H9 (cell line): ENCODE data around the gene IGSF3. TPM values are rescaled to one million over a fixed set of nuclear protein-coding genes. Genes with fewer than 3 reads are reported as not detected.

Experiments
- DNase-seq: peaks from one replicate; pipeline ENCODE4 v3.0.0-alpha.2; 2017
- H2AFZ ChIP-seq: one replicate; pipeline ENCODE4 v1.6.1; 2013; ENCODE audit warnings: mild to moderate bottlenecking, low read length, control low read depth, moderate library complexity
- H2AK5ac ChIP-seq: 2 replicates; pipeline ENCODE4 v1.6.1; 2013; ENCODE audit warnings: low read length, control low read depth, mixed read lengths; ENCODE audit not compliant: insufficient read length
- H2BK120ac ChIP-seq: one replicate; pipeline ENCODE4 v1.6.1; 2013; ENCODE audit warnings: low read depth, mild to moderate bottlenecking, low read length, control low read depth, inconsistent platforms; ENCODE audit not compliant: poor library complexity, severe bottlenecking
- H2BK12ac ChIP-seq: 2 replicates; pipeline ENCODE4 v1.6.1; 2013; ENCODE audit warnings: low read length, control low read depth, mixed read lengths, low read depth; ENCODE audit not compliant: insufficient read length
- H2BK15ac ChIP-seq: 2 replicates; pipeline ENCODE4 v1.6.1; 2013; ENCODE audit warnings: low read depth, low read length, control low read depth
- H2BK20ac ChIP-seq: one replicate; pipeline ENCODE4 v1.6.1; 2013; ENCODE audit warnings: low read depth, mild to moderate bottlenecking, low read length, control low read depth, inconsistent platforms; ENCODE audit not compliant: poor library complexity, severe bottlenecking
- H2BK5ac ChIP-seq: 2 replicates; pipeline ENCODE4 v1.6.1; 2013; ENCODE audit warnings: low read length, control low read depth, mixed read lengths; ENCODE audit not compliant: insufficient read length
- H3K14ac ChIP-seq: 2 replicates; pipeline ENCODE4 v1.6.1; 2013; ENCODE audit warnings: low read length, control low read depth; ENCODE audit not compliant: insufficient read depth
- H3K18ac ChIP-seq: 2 replicates; pipeline ENCODE4 v1.6.1; 2013; ENCODE audit warnings: low read depth, mild to moderate bottlenecking, mixed read lengths, low read length, control low read depth; ENCODE audit not compliant: insufficient read length
- H3K23ac ChIP-seq: 2 replicates; pipeline ENCODE4 v1.6.1; 2013; ENCODE audit warnings: low read length, control low read depth, mixed read lengths, low read depth; ENCODE audit not compliant: insufficient read length
- H3K23me2 ChIP-seq: 2 replicates; pipeline ENCODE4 v1.6.1; 2013; ENCODE audit warnings: low read depth, mild to moderate bottlenecking, mixed read lengths, low read length, control low read depth; ENCODE audit not compliant: insufficient read length, poor library complexity, severe bottlenecking
- H3K27ac ChIP-seq: 2 replicates; pipeline ENCODE4 v1.5.1; 2013; ENCODE audit warnings: low read length, control low read depth, mixed read lengths, low read depth; ENCODE audit not compliant: insufficient read length
- H3K27me3 ChIP-seq: 2 replicates; pipeline ENCODE4 v1.6.1; 2013; ENCODE audit warnings: low read length, control low read depth, inconsistent platforms; ENCODE audit not compliant: insufficient read depth
- H3K4ac ChIP-seq: 2 replicates; pipeline ENCODE4 v1.6.1; 2013; ENCODE audit warnings: low read depth, mild to moderate bottlenecking, control low read depth, inconsistent platforms, low read length, moderate library complexity
- H3K4me1 ChIP-seq: 2 replicates; pipeline ENCODE4 v1.6.1; 2013; ENCODE audit warnings: low read length, control low read depth, inconsistent platforms; ENCODE audit not compliant: insufficient read depth
- H3K4me2 ChIP-seq: 2 replicates; pipeline ENCODE4 v1.6.1; 2013; ENCODE audit warnings: low read length, control low read depth, mixed read lengths; ENCODE audit not compliant: insufficient read length, insufficient read depth
- H3K56ac ChIP-seq: 2 replicates; pipeline ENCODE4 v1.6.1; 2013; ENCODE audit warnings: low read depth, mild to moderate bottlenecking, mixed read lengths, low read length, control low read depth; ENCODE audit not compliant: insufficient read length
- H3K79me1 ChIP-seq: 2 replicates; pipeline ENCODE4 v1.6.1; 2013; ENCODE audit warnings: low read depth, mild to moderate bottlenecking, moderate library complexity, low read length, control low read depth, inconsistent platforms; ENCODE audit not compliant: insufficient read depth, poor library complexity, severe bottlenecking
- H3K79me2 ChIP-seq: 2 replicates; pipeline ENCODE4 v1.6.1; 2013; ENCODE audit warnings: low read length, control low read depth, inconsistent platforms; ENCODE audit not compliant: insufficient read depth
- H3K9ac ChIP-seq: 2 replicates; pipeline ENCODE4 v1.6.1; 2013; ENCODE audit warnings: low read length, control low read depth, mixed read lengths; ENCODE audit not compliant: insufficient read length; ENCODE audit errors: extremely low read depth
- H3K9me3 ChIP-seq: one replicate; pipeline ENCODE4 v1.6.1; 2013; ENCODE audit warnings: low read depth, low read length, inconsistent platforms; ENCODE audit not compliant: control insufficient read depth
- H3T11ph ChIP-seq: one replicate; pipeline ENCODE4 v1.6.1; 2013; ENCODE audit warnings: mild to moderate bottlenecking, low read length, control low read depth, inconsistent platforms
- H4K20me1 ChIP-seq: one replicate; pipeline ENCODE4 v1.6.1; 2013; ENCODE audit not compliant: control insufficient read depth, insufficient read length, insufficient read depth
- H4K5ac ChIP-seq: 2 replicates; pipeline ENCODE4 v1.6.1; 2013; ENCODE audit warnings: low read depth, mild to moderate bottlenecking, mixed read lengths, low read length, control low read depth; ENCODE audit not compliant: insufficient read length
- H4K8ac ChIP-seq: replicated peaks from 2 replicates; pipeline ENCODE4 v1.6.1; 2013; ENCODE audit warnings: low read length, control low read depth, mixed read lengths, low read depth; ENCODE audit not compliant: insufficient read length
- H4K91ac ChIP-seq: 2 replicates; pipeline ENCODE4 v1.6.1; 2013; ENCODE audit warnings: low read depth, mild to moderate bottlenecking, moderate library complexity, mixed read lengths, low read length, control low read depth; ENCODE audit not compliant: insufficient read length
- H3K27ac Mint-ChIP-seq, 3 experiments: 2 replicates in 2 of 3; 3 replicates in 1 of 3; pipeline ENCODE4 v1.8.0; 2020 to 2021; ENCODE audit warnings: mixed read lengths in 3 of 3, mild to moderate bottlenecking in 1 of 3, moderate library complexity in 1 of 3
- H3K27me3 Mint-ChIP-seq: 2 replicates; pipeline ENCODE4 v1.8.0; 2021; ENCODE audit warnings: low read depth, mild to moderate bottlenecking, moderate library complexity, mixed read lengths
- H3K36me3 Mint-ChIP-seq, 3 experiments: 2 replicates in 2 of 3; 3 replicates in 1 of 3; pipeline ENCODE4 v1.8.0; 2020 to 2021; ENCODE audit warnings: low read depth in 3 of 3, mixed read lengths in 3 of 3; ENCODE audit not compliant: insufficient read depth in 1 of 3
- H3K4me1 Mint-ChIP-seq, 2 experiments: 2 replicates each; pipeline ENCODE4 v1.8.0; 2020; ENCODE audit warnings: mixed read lengths in 2 of 2
- H3K4me3 Mint-ChIP-seq, 2 experiments: 2 replicates in 1 of 2; 3 replicates in 1 of 2; pipeline ENCODE4 v1.8.0; 2020 to 2021; ENCODE audit warnings: mild to moderate bottlenecking in 2 of 2, mixed read lengths in 2 of 2, moderate library complexity in 1 of 2
- H3K9me3 Mint-ChIP-seq, 2 experiments: 2 replicates in 1 of 2; 3 replicates in 1 of 2; pipeline ENCODE4 v1.8.0; 2020; ENCODE audit warnings: mild to moderate bottlenecking in 2 of 2, mixed read lengths in 2 of 2, moderate library complexity in 1 of 2
- CTCF ChIP-seq: fragments of 200-600 bp; sonication (generic); conservative IDR thresholded peaks from 3 replicates; pipeline ENCODE4 v1.8.0; 2021; ENCODE audit warnings: antibody characterized with exemption, mild to moderate bottlenecking
- WGBS: extraction: QIAGEN DNeasy Blood & Tissue Kit; methylation state at CpG from one replicate; pipeline ENCODE4 v1.1.7; 2013; ENCODE audit warnings: missing lambda C conversion rate, low lambda C conversion rate, mixed read lengths; ENCODE audit not compliant: insufficient read length; ENCODE audit errors: extremely low coverage; 5-methylcytosine and 5-hydroxymethylcytosine counted together
- total RNA-seq: library from RNA; stranded (reverse); gene quantifications from 2 replicates; pipeline ENCODE4 v1.2.1, GENCODE V29; 2021

IGSF3 gene
- total RNA-seq, 1 experiment from 2014 or later: 19.1 TPM

GRCh38 chr1:116717318-116717717, 49.8 kb upstream of the IGSF3 start:
- Histone ChIP-seq H2BK20ac (no peak overlapping the region), H2BK12ac (no peak overlapping the region), H3K79me2 (no peaks in the 10 kb centered on the region), H3K4me1 (no peaks in the 10 kb centered on the region; the same call in 1 of the 2 replicates), H4K5ac (no peak overlapping the region), H2BK5ac (no peak overlapping the region), H3K4me2 (no peak overlapping the region), H3K27me3 (no peaks in the 10 kb centered on the region), H2AK5ac (no peak overlapping the region), H3K9me3 (no peaks in the 10 kb centered on the region), H3K23ac (no peak overlapping the region), H3K23me2 (no peaks in the 10 kb centered on the region), H3T11ph (no peak overlapping the region), H3K27ac (no peak overlapping the region), H4K8ac (no peak overlapping the region), H4K20me1 (no peaks in the 10 kb centered on the region), H3K9ac (no peak overlapping the region), H3K14ac (no peak overlapping the region), H3K56ac (no peak overlapping the region), H2AFZ (no peak overlapping the region), H4K91ac (no peak overlapping the region), H3K4ac (no peak overlapping the region), H2BK15ac (no peak overlapping the region), H3K79me1 (no peaks in the 10 kb centered on the region), H2BK120ac (no peak overlapping the region), H3K18ac (no peak overlapping the region)
- Mint-ChIP-seq H3K36me3 (peaks cover 0 to 4% (median 4%) of the 10 kb centered on the region in 3 experiments; a peak in 2 of 7 replicates), H3K27ac (no peak overlapping the region), H3K4me3 (no peak overlapping the region), H3K27me3 (no peaks in the 10 kb centered on the region), H3K4me1 (peaks cover 14% of the 10 kb centered on the region in 2 experiments), H3K9me3 (peaks cover 5 to 20% of the 10 kb centered on the region in 2 experiments; a peak in 4 of 5 replicates)
- WGBS: no CpG with 5 or more reads among the region's 3 CpGs
- no peak for DNase-seq
- TF ChIP-seq CTCF: no peak
